Activated CD4-positive, alpha-beta T cell treated with anti-CD3 and anti-CD28 coated beads, Interleukin-2, amount 10 ng/mL, durations not matched to agents 24 days and 14 days (primary cell): ENCODE measurements around the gene ABCD4. TPM values are rescaled to one million over a fixed set of nuclear protein-coding genes. Genes with fewer than 3 reads are reported as not detected.
A peak's percentile ranks its signal among the peaks of the same experiment; 100 is the strongest.
"Not testable (repeated sequence)": the region's sequence is repeated elsewhere in the genome, so short reads cannot be mapped to it uniquely, and the experiment has no call there.

Experiments
- DNase-seq: peaks from one replicate; pipeline ENCODE4 v3.0.0; 2022
- H3K27ac Mint-ChIP-seq: one replicate; pipeline ENCODE4 v1.8.0; 2022; ENCODE audit warnings: mild to moderate bottlenecking, mixed read lengths
- H3K27me3 Mint-ChIP-seq: one replicate; pipeline ENCODE4 v1.8.0; 2022; ENCODE audit warnings: mixed read lengths
- H3K36me3 Mint-ChIP-seq: one replicate; pipeline ENCODE4 v1.8.0; 2022; ENCODE audit warnings: low read depth, mild to moderate bottlenecking, mixed read lengths
- H3K4me1 Mint-ChIP-seq: one replicate; pipeline ENCODE4 v1.8.0; 2021; ENCODE audit warnings: mixed read lengths
- H3K4me3 Mint-ChIP-seq: one replicate; pipeline ENCODE4 v1.8.0; 2022; ENCODE audit warnings: mild to moderate bottlenecking, moderate library complexity, mixed read lengths
- H3K9me3 Mint-ChIP-seq: one replicate; pipeline ENCODE4 v1.8.0; 2021; ENCODE audit warnings: mixed read lengths
- intact Hi-C: fragments of 100-400 bp; cut with micrococcal nuclease; formaldehyde crosslinking; loops from one replicate; pipeline ENCODE4 v1.15.1; 2023
- total RNA-seq: library from RNA; stranded (reverse); gene quantifications from 2 replicates; pipeline ENCODE4 v1.2.3, GENCODE V29; 2022

ABCD4 gene
- total RNA-seq, 1 donor from 2014 or later: 42.9 TPM

DNA sequence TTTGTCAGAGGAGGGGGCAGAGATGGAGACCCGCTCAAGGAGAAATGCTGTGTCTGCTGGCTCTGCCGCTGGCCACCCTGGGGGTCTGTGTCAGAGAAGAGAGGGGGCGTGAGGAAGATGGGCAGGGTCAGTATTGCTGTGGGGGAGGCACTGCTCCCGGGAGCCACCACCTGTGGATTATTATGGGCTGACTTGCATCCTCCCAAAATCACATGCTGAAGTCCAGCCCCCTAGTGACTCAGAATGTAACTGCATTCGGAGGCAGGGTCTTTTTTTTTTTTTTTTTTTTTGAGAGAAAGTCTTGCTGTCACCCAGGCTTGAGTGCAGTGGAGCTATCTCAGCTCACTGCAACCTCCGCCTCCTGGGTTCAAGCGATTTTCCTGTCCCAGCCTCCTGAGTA is 12.3 kb downstream of the ABCD4 start:
- H3K4me3 Mint-ChIP-seq: no peak overlapping the region
- intact Hi-C loops: no loop called here
- H3K4me1 Mint-ChIP-seq: peaks cover 2% of the 10 kb centered on the region
- H3K9me3 Mint-ChIP-seq: no peaks in the 10 kb centered on the region
- H3K27ac Mint-ChIP-seq: no peak overlapping the region
- H3K36me3 Mint-ChIP-seq: peaks cover 27% of the 10 kb centered on the region
- no peaks in the 10 kb centered on the region for H3K27me3 Mint-ChIP-seq
- DNase-seq: peak; percentile 61

DNA sequence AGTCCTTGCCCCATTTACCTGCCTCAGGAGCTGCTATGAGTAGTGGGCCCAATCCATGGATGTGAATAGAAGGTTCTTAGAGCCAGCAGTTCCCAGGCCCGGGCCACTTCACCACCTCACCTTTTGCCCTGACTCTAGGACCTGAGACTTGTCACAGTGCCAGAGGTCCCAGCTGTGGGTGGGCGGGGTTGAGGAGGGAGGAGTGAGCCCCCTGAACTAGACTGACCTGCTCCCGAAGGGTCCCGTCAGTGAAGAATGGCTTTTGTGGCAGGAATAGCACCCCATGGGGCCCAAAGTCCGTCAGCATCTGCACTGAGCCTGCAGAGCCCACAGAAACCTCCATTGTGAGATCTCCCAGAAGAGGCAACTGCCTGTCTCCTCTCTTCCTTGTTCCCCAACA is 12.9 kb downstream of the ABCD4 start:
- Mint-ChIP-seq H3K27me3 (no peaks in the 10 kb centered on the region), H3K9me3 (no peaks in the 10 kb centered on the region), H3K27ac (no peak overlapping the region), H3K4me3 (no peak overlapping the region), H3K36me3 (peaks cover 27% of the 10 kb centered on the region), H3K4me1 (peaks cover 2% of the 10 kb centered on the region)
- intact Hi-C loops: no loop called here
- DNase-seq: no peak

DNA sequence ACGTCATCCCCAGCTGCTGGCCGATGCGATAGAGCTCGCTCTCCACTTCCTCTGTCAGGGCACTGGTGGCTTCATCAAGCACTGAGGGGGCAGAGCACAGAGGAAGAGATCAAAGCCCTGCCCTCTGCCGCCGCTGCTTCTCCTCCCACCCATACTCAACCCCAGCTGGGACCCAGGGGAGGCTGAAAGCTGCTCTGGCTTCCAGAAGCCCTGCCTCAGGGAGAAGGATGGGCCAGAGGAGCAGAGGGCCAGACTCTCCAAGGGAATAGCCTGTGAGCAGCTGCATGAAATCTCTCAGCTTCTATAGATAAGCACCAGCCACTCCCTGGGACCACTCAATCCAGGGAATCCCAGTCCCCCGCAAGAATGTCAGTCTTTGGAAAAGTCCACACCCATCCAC is 16.0 kb downstream of the ABCD4 start:
- Mint-ChIP-seq H3K36me3 (peaks cover 24% of the 10 kb centered on the region), H3K4me1 (no peaks in the 10 kb centered on the region), H3K27me3 (no peaks in the 10 kb centered on the region), H3K4me3 (no peak overlapping the region), H3K9me3 (no peaks in the 10 kb centered on the region), H3K27ac (no peak overlapping the region)
- no peak for DNase-seq
- intact Hi-C loops: no loop called here

DNA sequence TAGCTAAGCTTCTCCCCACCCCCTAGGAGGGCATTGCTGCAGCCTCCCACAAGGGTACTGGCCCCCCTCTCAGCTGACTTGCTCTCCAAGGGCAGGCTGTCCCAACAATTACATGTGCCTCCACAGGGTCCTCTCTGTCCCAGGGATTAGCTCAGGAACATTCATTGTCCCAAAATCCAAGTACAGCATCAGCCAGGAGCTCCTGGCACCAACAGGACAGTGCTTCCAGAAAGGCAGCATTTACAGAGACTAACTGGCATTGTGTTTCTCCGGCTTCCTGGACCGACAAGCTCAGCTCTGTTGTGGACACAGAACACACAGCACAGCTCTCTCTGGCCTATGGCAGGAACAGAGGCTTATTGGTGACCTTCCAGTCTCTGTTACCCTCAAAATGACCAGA is 21.7 kb downstream of the ABCD4 start:
- no peaks in the 10 kb centered on the region for H3K4me1 Mint-ChIP-seq
- H3K27ac Mint-ChIP-seq: no peak overlapping the region
- no peaks in the 10 kb centered on the region for H3K9me3 Mint-ChIP-seq
- no peak overlapping the region for H3K4me3 Mint-ChIP-seq
- DNase-seq: no peak
- peaks cover 13% of the 10 kb centered on the region for H3K36me3 Mint-ChIP-seq
- intact Hi-C loops: no loop called here
- H3K27me3 Mint-ChIP-seq: no peaks in the 10 kb centered on the region

DNA sequence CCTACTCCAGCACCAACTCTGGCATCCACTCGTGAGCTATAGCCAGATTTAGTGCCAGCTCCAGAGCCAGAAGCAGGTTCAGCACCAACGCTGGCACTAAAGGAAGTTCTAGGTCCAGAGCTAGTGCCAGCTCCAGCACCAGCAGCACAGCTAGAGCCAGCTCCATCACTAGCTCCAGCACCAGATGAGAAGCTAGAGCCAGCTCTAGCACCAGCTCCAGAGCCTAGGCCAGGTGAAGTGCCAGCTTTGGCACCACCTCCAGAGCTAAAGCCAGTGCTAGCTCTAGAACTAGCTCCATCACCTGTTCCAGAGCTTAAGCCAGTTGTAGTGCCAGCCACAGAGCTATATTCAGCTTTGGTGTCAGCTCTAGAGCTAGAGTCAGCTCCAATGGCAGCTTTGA is 24.7 kb downstream of the ABCD4 start:
- no peaks in the 10 kb centered on the region for H3K9me3 Mint-ChIP-seq
- H3K36me3 Mint-ChIP-seq: peaks cover 8% of the 10 kb centered on the region
- H3K4me3 Mint-ChIP-seq: no peak overlapping the region
- H3K27me3 Mint-ChIP-seq: peaks cover 4% of the 10 kb centered on the region
- intact Hi-C loops: no loop called here
- no peak for DNase-seq
- H3K4me1 Mint-ChIP-seq: no peaks in the 10 kb centered on the region
- H3K27ac Mint-ChIP-seq: no peak overlapping the region

DNA sequence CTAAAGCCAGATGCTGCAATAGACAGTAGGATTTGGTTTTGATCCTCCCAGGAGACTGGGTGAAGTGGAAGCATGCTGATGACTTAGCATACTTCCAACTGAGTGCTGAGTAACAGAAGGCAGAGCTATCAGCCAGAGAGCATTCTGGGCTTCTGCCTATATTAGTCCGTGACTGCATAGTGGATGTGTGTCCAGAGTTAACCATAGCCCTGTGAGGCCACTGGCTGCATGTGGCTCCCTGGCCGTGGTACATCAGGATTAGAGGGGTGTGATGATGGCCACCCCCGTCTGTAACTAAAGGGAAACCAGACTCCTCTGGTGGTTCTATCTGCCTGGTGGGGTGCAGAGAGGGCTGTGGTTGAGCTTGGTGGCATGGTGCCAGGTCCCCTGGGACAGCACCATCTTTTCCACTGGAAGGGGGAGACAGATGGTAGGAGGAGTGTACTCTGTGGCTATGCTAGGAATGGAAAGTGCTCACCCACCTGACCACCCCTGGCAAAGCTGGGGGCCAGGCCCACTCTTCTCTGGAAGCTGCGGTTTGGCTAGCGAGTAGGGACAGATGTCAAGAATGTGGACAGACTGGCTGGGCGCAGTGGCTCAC is 27.4 kb downstream of the ABCD4 start:
- no peak for DNase-seq
- intact Hi-C loops: no loop called here
- Mint-ChIP-seq H3K27ac (no peak overlapping the region), H3K9me3 (no peaks in the 10 kb centered on the region), H3K27me3 (peaks cover 7% of the 10 kb centered on the region), H3K4me3 (no peak overlapping the region), H3K36me3 (no peaks in the 10 kb centered on the region), H3K4me1 (no peaks in the 10 kb centered on the region)

DNA sequence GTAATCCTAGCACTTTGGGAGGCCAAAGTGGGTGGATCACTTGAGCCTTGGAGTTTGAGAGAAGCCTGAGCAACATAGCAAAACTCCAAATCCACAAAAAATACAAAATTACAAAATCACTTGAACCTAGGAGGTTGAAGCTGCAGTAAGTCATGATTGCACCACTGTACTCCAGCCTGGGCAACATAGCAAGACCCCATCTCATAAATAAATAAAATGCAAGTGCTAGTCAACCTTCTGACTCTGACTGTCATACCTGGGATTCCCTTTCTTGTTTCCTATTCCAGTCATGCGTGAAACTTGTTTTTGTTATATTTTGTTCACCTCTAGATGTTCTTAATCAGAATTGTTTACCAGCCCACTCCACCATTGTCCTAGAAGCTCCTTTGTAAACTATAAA is 31.4 kb downstream of the ABCD4 start:
- no peaks in the 10 kb centered on the region for H3K9me3 Mint-ChIP-seq
- H3K36me3 Mint-ChIP-seq: no peaks in the 10 kb centered on the region
- intact Hi-C loops: no loop called here
- H3K4me1 Mint-ChIP-seq: no peaks in the 10 kb centered on the region
- H3K4me3 Mint-ChIP-seq: no peak overlapping the region
- peaks cover 17% of the 10 kb centered on the region for H3K27me3 Mint-ChIP-seq
- no peak for DNase-seq
- no peak overlapping the region for H3K27ac Mint-ChIP-seq

DNA sequence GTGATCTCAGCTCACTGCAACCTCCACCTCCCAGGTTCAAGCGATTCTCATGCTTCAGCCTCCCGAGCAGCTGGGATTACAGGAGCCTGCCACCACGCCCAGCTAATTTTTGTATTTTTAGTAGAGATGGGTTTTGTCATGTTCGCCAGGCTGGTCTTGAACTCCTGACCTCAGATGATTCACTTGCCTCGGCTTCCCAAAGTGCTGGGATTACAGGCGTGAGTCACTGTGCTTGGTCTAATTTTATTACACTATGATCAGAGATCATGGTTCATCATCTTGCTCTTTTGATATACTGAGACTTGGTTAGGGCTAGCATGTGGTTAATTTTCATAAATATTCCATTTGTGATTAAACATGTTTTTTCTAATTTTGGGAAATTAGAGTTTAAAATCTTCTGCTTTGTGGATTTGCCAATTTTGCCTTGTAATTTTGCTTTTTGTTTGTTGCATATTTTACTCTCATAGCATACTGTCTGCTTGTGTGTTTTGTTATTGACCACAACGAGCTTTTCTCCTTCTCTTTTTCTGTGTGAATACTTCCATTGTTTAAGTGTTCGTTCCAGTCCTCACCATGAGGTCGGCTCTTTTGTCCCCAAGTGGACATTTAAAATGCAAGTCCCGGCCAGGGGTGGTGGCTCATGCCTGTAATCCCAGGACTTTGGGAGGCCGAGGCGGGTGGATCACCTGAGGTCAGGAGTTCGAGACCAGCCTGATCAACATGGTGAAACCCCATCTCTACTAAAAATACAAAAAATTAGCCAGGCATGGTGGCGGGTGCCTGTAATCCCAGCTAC is 32.2 kb downstream of the ABCD4 start:
- H3K9me3 Mint-ChIP-seq, intact Hi-C loops, H3K36me3 Mint-ChIP-seq, H3K4me3 Mint-ChIP-seq, DNase-seq, H3K27ac Mint-ChIP-seq, H3K4me1 Mint-ChIP-seq: not testable (repeated sequence)
- H3K27me3 Mint-ChIP-seq: peaks cover 17% of the 10 kb centered on the region

DNA sequence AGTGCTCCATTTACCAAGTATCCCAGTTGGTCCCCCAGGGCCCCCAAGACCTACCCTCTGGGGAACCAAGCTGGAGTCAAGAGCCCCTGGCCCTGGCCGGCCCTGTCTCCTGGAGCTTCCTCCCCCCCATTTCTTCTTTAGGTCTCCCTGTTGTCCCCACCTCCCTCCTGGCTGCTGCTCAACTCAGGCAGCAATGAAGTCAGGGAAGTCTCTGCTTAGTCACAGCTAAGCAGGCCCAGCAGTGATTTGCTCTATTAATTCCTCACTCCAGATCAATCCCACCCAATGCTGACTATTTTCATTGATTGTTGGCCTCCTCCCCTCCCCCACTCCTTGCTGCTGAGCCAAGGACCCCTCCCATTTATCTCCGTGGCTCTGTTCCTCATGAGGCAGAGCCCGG is 35.1 kb downstream of the ABCD4 start:
- intact Hi-C loops: no loop called here
- no peak overlapping the region for H3K4me3 Mint-ChIP-seq
- no peak overlapping the region for H3K27ac Mint-ChIP-seq
- no peaks in the 10 kb centered on the region for H3K36me3 Mint-ChIP-seq
- H3K4me1 Mint-ChIP-seq: no peaks in the 10 kb centered on the region
- no peaks in the 10 kb centered on the region for H3K9me3 Mint-ChIP-seq
- DNase-seq: no peak
- peaks cover 18% of the 10 kb centered on the region for H3K27me3 Mint-ChIP-seq

DNA sequence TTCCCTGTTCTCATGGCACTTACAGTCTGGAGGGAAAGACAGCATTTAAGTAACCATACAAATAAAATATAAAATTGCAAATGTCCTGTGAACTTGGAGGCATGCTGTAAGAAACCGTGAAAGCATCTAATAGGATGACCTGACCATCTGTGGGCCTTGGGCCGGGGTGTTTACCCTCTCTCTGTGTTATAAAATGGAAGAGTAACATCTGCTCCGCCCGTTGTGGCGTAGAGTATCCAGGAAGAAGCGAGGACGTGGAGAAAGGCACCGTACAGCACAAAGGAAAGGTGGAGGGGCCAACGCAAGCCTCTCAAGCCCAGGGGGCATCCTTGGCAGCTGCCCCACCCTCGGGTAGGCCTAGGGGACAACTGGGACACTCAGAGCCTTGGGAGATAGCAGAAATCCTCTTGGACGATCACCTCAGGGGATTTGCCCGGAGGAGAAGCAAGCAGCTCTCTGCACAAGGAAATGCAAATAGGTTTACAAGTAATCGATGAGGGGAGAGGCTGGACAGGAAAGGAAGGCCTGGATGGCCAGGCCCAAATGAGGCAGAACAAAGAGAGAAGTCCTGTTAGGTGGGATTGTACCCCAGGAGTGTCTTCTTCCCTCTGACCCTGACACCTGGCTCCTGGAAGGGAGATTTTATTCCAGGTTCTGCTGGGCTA is 37.3 kb downstream of the ABCD4 start:
- no peak overlapping the region for H3K27ac Mint-ChIP-seq
- no peak for DNase-seq
- intact Hi-C loops: no loop called here
- H3K4me1 Mint-ChIP-seq: no peaks in the 10 kb centered on the region
- H3K27me3 Mint-ChIP-seq: peaks cover 14% of the 10 kb centered on the region
- H3K36me3 Mint-ChIP-seq: no peaks in the 10 kb centered on the region
- no peaks in the 10 kb centered on the region for H3K9me3 Mint-ChIP-seq
- no peak overlapping the region for H3K4me3 Mint-ChIP-seq

DNA sequence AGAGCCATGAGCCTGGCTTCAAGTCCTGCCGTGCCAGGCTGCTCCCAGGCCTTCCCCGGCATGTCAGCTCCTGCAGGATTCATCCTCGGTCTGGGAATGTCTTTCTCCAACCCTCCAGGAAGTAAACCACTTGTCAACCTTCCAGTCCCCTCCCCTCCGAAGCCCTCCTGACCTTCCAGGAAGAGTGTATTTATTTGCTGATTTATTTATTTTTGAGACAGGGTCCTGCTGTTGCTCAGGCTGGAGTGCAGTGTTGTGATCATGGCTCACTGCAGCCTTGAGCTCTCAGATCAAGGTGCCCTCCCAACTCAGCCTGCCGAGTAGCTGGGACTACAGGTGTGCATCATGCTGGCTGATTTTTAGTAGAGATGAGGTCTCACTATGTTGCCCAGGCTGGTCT is 38.8 kb downstream of the ABCD4 start:
- Mint-ChIP-seq H3K4me1 (no peaks in the 10 kb centered on the region), H3K9me3 (no peaks in the 10 kb centered on the region), H3K36me3 (no peaks in the 10 kb centered on the region), H3K27me3 (peaks cover 20% of the 10 kb centered on the region), H3K4me3 (no peak overlapping the region), H3K27ac (no peak overlapping the region)
- intact Hi-C loops: no loop called here
- no peak for DNase-seq

DNA sequence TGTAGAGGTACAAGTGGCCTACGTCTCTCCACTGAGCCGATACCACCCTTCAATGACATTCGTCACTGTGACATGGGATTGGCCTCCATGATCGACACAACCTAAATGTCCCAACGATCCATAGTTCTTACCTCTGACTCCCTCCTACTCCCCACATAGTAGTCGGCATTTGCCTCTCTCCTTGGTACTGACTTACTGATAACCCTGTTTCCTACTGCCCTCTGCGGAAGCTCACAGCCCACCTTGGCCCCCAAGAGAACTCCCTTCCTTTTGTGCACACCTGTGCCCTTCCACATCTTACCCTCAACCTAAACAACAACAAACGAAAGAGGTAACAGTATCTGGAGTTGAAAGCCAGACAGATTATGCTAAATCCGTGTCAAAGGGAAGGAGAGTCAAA is 39.6 kb downstream of the ABCD4 start:
- intact Hi-C loops: no loop called here
- H3K27me3 Mint-ChIP-seq: peaks cover 23% of the 10 kb centered on the region
- no peak overlapping the region for H3K4me3 Mint-ChIP-seq
- no peaks in the 10 kb centered on the region for H3K9me3 Mint-ChIP-seq
- H3K4me1 Mint-ChIP-seq: no peaks in the 10 kb centered on the region
- DNase-seq: no peak
- no peak overlapping the region for H3K27ac Mint-ChIP-seq
- no peaks in the 10 kb centered on the region for H3K36me3 Mint-ChIP-seq

DNA sequence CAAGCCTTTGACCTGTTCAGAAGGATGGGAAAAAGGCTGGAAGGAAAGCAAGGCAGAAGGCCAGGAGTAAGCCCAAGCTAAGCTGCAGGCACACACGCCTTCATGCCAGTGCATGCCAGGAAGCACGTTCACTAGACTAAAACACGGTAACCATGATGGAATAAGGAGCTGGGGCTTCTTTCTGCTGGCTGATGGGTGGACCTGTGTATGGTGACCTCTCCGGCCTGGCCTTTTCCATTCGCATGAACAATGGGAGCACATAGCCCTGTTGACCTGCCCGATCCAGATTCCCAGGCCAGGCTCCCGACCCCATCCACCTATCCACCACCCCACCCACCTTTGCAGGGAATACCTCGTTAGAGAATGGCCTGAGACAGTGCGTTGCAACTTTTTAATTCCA is 40.7 kb downstream of the ABCD4 start:
- H3K36me3 Mint-ChIP-seq: no peaks in the 10 kb centered on the region
- H3K27ac Mint-ChIP-seq: no peak overlapping the region
- no peaks in the 10 kb centered on the region for H3K9me3 Mint-ChIP-seq
- H3K27me3 Mint-ChIP-seq: peaks cover 20% of the 10 kb centered on the region
- intact Hi-C loops: no loop called here
- no peak for DNase-seq
- no peaks in the 10 kb centered on the region for H3K4me1 Mint-ChIP-seq
- H3K4me3 Mint-ChIP-seq: no peak overlapping the region

DNA sequence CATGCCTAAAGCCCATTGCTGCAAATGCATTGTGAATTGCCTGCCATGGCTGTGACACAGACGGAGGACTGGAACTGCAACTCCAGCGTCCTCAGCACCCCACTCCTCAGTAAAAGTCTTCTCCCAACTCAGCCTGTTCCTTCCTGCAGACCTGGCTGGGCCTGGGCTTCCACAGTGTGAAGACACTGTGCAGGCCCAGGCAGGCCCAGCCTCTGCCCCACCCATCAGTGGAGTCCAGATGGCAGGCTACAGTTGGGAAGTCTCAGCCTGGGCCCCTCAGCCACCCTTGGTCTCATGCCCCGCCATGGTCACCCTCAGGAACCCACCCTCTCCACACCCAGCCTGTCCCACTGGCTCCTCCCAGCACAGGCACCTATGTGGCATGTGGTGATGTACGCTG is 41.4 kb downstream of the ABCD4 start:
- Mint-ChIP-seq H3K27ac (no peak overlapping the region), H3K36me3 (no peaks in the 10 kb centered on the region), H3K4me1 (peaks cover 4% of the 10 kb centered on the region), H3K9me3 (no peaks in the 10 kb centered on the region), H3K4me3 (no peak overlapping the region), H3K27me3 (peaks cover 22% of the 10 kb centered on the region)
- DNase-seq: no peak
- intact Hi-C loops: no loop called here
